Thoracic aorta (tissue), 2 donors: Measurements from ENCODE around the gene C19orf53. TPM values are rescaled to one million over a fixed set of nuclear protein-coding genes. Genes with fewer than 3 reads are reported as not detected.

Experiments used
- ATAC-seq: fragments of 150-250 bp; one replicate; pipeline ENCODE4 v1.8.0; 2017; ENCODE audit warnings: low read depth; ENCODE audit not compliant: insufficient number of reproducible peaks, low FRiP score
- DNase-seq: peaks from one replicate; pipeline ENCODE4 v3.0.0-alpha.2; 2020; ENCODE audit warnings: low spot score
- H3K27ac ChIP-seq, 2 donors: fragments of 200-600 bp; sonication (generic); 1 replicate in 1 of 2; 2 replicates in 1 of 2; pipeline ENCODE4 v1.5.1; 2016; ENCODE audit warnings: mild to moderate bottlenecking in 2 of 2, moderate library complexity in 2 of 2
- H3K27me3 ChIP-seq: fragments of 200-600 bp; sonication (generic); replicated peaks from 2 replicates; pipeline ENCODE4 v1.6.0; 2016; ENCODE audit warnings: mild to moderate bottlenecking; ENCODE audit not compliant: insufficient read depth
- H3K36me3 ChIP-seq: fragments of 200-600 bp; sonication (generic); one replicate; pipeline ENCODE4 v1.5.1; 2016
- H3K4me1 ChIP-seq, 2 donors: fragments of 200-600 bp; sonication (generic); 1 replicate in 1 of 2; 2 replicates in 1 of 2; pipeline versions ENCODE4 v1.5.1 to v1.6.0; 2016; ENCODE audit warnings: low read depth in 2 of 2, mild to moderate bottlenecking in 1 of 2; ENCODE audit not compliant: control insufficient read depth in 1 of 2
- H3K4me3 ChIP-seq: fragments of 200-600 bp; sonication (generic); 2 replicates; pipeline ENCODE4 v1.5.1; 2016; ENCODE audit warnings: mild to moderate bottlenecking
- H3K9me3 ChIP-seq: fragments of 200-600 bp; sonication (generic); 2 replicates; pipeline ENCODE4 v1.5.1; 2016
- total RNA-seq, 2 donors: library from RNA; depleted of rRNA; stranded (reverse); fragments of >200 nt; gene quantifications; one replicate each; pipeline versions ENCODE4 v1.1.0 to v1.2.3, GENCODE V29; 2016
- TF ChIP-seq, protein P1 (sequence below): fragments of 200-600 bp; sonication (generic); IDR thresholded peaks from one replicate; pipeline ENCODE4 v1.5.1; 2019; ENCODE audit warnings: antibody characterized with exemption

Gene C19orf53
- total RNA-seq, 2 donors from 2014 or later, result 114 to 128 TPM

DNA sequence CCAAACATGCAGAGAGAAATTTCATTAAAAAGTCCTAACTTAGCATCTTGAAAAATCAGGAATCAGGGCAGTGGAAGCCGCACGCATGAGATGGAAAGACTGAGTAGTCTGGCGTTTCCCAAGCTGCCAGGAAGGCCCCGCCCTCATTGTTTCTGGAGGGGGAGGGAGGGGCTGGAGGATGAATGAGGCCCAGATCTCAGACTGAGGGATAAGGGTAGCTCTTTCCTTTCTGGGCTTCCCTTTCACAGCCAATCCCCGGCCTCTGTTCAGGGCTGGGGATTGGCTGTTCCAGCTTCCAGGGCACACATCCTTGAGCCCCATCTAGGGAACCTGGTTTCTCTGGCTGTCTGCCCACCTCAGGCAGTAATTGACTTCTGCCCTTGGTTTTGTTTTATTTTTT is 7.3 kb downstream of the C19orf53 start:
- Histone ChIP-seq H3K36me3 (peaks cover 27% of the 10 kb centered on the region), H3K4me1 (peaks cover 23 to 38% of the 10 kb centered on the region in 2 donors), H3K4me3 (no peak overlapping the region), H3K27me3 (no peaks in the 10 kb centered on the region), H3K9me3 (no peaks in the 10 kb centered on the region), H3K27ac (peak overlapping the region; percentile 81 to 85)
- ATAC-seq (peak; percentile 87), DNase-seq (peak; percentile 77)
- TF ChIP-seq, protein P1, sequence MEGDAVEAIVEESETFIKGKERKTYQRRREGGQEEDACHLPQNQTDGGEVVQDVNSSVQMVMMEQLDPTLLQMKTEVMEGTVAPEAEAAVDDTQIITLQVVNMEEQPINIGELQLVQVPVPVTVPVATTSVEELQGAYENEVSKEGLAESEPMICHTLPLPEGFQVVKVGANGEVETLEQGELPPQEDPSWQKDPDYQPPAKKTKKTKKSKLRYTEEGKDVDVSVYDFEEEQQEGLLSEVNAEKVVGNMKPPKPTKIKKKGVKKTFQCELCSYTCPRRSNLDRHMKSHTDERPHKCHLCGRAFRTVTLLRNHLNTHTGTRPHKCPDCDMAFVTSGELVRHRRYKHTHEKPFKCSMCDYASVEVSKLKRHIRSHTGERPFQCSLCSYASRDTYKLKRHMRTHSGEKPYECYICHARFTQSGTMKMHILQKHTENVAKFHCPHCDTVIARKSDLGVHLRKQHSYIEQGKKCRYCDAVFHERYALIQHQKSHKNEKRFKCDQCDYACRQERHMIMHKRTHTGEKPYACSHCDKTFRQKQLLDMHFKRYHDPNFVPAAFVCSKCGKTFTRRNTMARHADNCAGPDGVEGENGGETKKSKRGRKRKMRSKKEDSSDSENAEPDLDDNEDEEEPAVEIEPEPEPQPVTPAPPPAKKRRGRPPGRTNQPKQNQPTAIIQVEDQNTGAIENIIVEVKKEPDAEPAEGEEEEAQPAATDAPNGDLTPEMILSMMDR, result no peak

DNA sequence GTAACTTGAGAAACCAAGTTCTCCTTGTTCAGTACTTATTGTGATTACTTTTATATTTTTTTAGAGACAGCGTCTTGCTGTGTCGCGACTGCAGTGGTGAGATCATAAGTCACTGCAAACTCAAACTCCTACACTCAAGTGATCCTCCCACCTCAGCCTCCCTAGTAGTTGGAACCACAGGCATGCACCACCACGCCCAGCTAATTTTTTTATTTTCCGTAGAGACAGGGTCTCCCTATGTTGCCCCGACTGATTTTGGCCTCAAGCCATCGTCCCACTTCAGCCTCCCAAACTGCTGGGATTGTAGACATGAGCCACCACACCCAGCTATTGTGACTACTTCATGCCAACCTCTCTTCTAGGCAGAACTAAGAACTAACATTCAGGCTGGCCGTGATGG is 8.3 kb downstream of the C19orf53 start:
- Histone ChIP-seq H3K27me3 (no peaks in the 10 kb centered on the region), H3K36me3 (peaks cover 19% of the 10 kb centered on the region), H3K9me3 (no peaks in the 10 kb centered on the region), H3K27ac (peak overlapping the region; percentile 71 to 81), H3K4me3 (no peak overlapping the region), H3K4me1 (peaks cover 28 to 44% of the 10 kb centered on the region in 2 donors)
- TF ChIP-seq, protein P1, result no peak
- DNase-seq, result no peak
- ATAC-seq, result no peak

DNA sequence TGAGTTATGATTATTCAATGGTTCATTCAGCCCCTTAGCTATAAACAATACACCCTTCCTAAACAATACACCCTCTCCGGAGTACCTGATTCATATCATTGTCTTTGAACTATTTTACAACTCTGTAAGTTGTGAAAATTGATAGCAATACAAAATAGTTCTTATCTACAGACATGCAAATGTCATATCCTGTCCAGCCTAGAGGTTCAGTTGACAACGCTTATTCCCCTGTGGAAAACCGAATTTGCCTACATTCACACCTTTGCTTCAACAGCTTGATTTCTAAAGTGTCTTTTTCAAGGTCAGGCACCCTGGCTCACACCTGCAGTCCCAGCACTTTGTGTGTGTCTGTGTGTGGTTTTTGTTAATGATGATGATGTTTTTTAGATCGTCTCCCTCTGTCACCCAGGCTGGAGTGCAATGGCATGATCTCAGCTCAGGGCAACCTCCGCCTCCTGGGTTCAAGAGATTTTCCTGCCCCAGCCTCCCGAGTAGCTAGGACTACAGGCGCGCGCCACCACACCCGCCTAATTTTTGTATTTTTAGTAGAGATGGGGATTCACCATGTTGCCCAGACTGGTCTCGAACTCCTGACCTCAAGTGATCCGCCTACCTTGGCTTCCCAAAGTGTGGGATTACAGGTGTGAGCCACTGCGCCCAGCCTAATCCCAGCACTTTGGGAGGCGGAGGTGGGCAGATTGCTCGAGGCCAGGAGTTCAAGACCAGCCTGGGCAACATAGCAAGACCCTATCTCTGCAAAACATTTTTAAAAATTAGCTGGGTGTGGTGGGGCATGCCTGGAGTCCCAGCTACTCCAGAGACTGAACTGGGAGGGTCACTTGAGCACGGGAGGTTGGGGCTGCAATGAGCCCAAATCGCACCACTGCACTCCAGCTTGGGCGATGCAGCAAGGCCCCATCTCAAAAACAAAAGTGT is 9.6 kb downstream of the C19orf53 start:
- peaks cover 36 to 57% of the 10 kb centered on the region in 2 donors for H3K4me1 ChIP-seq
- DNase-seq (no peak), ATAC-seq (no peak)
- H3K4me3 ChIP-seq, result no peak overlapping the region
- no peaks in the 10 kb centered on the region for H3K27me3 ChIP-seq
- no peaks in the 10 kb centered on the region for H3K9me3 ChIP-seq
- peak overlapping the region; percentile 81 to 87 for H3K27ac ChIP-seq
- peaks cover 6% of the 10 kb centered on the region for H3K36me3 ChIP-seq
- TF ChIP-seq, protein P1, result no peak

DNA sequence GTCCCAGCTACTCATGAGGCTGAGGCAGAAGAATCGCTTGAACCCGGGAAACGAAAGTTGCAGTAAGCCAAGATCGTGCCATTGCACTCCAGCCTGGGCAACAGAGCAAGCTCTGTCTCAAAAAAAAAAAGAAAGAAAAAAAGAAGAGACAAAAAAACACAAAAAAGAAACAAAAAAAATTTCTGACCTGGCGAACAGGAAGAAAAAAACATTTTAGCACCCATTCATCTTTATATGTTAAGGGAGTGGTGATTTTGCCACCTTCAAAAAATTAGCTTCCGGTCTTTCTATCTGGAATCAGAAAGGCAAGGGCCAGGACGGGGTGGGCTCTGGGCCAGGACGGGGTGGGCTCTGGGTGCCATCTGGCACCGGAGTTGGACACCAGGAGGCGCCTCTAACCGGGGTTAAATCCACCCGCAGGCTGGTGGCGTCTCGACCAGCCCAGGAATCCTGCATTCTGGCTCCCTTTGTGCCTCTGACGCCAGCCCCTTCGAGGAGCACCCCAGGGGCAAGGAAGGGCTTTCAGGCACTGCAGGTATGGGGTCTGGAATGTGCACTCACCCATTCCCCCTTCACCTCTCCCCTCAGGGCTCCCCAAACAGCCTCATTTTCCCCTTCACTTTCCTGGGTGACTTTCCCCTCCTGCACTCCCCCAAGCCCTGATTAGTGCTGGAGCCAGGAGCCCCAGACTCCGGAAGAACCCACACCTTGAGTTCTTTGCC is 10.6 kb downstream of the C19orf53 start:
- Histone ChIP-seq H3K27ac (peak overlapping the region; percentile 81 to 87), H3K4me3 (peak overlapping the region; percentile 53), H3K4me1 (peaks cover 44 to 65% of the 10 kb centered on the region in 2 donors), H3K9me3 (no peaks in the 10 kb centered on the region), H3K27me3 (no peaks in the 10 kb centered on the region), H3K36me3 (no peaks in the 10 kb centered on the region)
- ATAC-seq (no peak), DNase-seq (peak; percentile 47)
- TF ChIP-seq, protein P1, result peak; percentile 69

DNA sequence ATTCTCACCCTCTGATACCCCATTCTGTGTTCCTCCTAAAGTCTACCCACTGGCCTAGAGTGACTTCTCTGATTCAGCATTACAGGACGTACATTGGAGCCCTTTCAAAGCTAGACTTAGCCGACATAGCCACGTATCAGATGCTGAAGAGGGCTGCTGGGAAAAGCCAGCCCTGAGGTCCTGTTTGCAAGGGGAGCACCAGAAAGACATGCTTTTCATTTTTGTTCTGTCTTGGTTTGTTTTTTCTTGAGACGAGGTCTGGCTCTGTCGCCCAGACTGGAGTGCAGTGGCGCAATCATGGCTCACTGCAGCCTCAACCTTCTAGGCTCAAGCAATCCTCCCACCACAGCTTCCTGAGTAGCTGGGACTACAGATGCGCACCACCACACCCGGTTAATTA is 14.7 kb downstream of the C19orf53 start:
- no peaks in the 10 kb centered on the region for H3K27me3 ChIP-seq
- H3K9me3 ChIP-seq, result no peaks in the 10 kb centered on the region
- DNase-seq (peak; percentile 47), ATAC-seq (no peak)
- peak overlapping the region; percentile 87 to 92 for H3K27ac ChIP-seq
- TF ChIP-seq, protein P1, result no peak
- H3K4me3 ChIP-seq, result no peak overlapping the region
- peaks cover 30 to 50% of the 10 kb centered on the region in 2 donors for H3K4me1 ChIP-seq
- no peaks in the 10 kb centered on the region for H3K36me3 ChIP-seq
